Measurements from ENCODE around the gene AMDHD2.

DNA sequence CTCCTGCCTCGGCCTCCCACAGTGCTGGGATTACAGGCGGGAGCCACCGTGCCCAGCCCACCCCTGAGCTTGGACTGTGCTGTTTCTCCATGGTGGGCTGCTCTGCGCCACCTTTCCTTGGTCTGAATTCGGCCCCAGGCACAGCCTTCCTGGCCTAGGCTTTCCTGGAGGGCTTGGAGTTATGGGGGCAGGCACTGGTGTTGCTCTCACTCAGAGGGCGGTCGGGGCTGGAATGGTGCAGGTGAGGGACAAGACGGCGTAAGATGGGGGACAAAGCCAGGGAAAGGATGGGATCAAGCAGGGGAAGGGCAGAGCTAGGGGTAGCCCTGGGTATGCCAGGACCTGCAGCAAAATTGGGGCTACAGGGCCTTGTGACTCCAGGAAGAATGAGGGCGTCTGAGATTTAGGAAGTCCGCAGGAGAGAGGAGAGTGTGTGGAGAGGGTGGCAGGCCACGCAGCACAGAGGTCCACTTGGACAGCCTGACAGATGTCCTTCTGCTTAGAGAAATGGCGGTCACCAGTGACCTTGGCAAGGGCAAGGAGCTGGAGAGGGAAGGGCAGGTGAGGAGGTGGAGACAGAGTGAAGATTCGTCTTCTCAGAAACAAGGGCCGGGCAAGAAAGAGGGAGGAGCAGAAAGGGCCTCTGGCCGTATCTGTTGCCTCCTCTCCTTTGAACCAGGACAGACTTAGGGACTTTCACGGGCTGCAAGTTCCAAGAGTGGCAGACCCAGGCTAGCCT is 8.0 kb upstream of the AMDHD2 start:
- TF ChIP-seq, protein P1, sequence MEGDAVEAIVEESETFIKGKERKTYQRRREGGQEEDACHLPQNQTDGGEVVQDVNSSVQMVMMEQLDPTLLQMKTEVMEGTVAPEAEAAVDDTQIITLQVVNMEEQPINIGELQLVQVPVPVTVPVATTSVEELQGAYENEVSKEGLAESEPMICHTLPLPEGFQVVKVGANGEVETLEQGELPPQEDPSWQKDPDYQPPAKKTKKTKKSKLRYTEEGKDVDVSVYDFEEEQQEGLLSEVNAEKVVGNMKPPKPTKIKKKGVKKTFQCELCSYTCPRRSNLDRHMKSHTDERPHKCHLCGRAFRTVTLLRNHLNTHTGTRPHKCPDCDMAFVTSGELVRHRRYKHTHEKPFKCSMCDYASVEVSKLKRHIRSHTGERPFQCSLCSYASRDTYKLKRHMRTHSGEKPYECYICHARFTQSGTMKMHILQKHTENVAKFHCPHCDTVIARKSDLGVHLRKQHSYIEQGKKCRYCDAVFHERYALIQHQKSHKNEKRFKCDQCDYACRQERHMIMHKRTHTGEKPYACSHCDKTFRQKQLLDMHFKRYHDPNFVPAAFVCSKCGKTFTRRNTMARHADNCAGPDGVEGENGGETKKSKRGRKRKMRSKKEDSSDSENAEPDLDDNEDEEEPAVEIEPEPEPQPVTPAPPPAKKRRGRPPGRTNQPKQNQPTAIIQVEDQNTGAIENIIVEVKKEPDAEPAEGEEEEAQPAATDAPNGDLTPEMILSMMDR (IDR thresholded peaks at IDR 0.05), result no peak
- no peak for TF ChIP-seq POLR2A (IDR thresholded peaks at IDR 0.05)
